MCF 10A (cell line): Measurements from ENCODE around the gene CALHM2. TPM values are rescaled to one million over a fixed set of nuclear protein-coding genes. Genes with fewer than 3 reads are reported as not detected.

ENCODE experiments used
- BruUV-seq: library from RNA; stranded (reverse); fragments of 400-500 nt; replicated peaks from 2 replicates; lab custom pipeline; 2021; lab: Mats Ljungman, UMichigan
- CTCF ChIA-PET: fragments of 300-600 bp; sonication (Branson Sonifier 250); formaldehyde crosslinking; extraction: SDS; loops from one replicate; lab custom pipeline; 2021; ENCODE audit warnings: antibody characterized with exemption, inconsistent platforms; lab: Yijun Ruan, JAX
- POLR2A ChIA-PET: fragments of 300-600, 350-650 bp; sonication (Branson Sonifier 250); formaldehyde crosslinking; extraction: SDS; loops from one replicate; lab custom pipeline; 2020; ENCODE audit warnings: antibody characterized with exemption, inconsistent platforms; lab: Yijun Ruan, JAX
- DNase-seq: peaks from one replicate; pipeline ENCODE4 v3.0.0-alpha.2; 2018; ENCODE audit not compliant: unreplicated experiment
- H3K27ac Mint-ChIP-seq: one replicate; pipeline ENCODE4 v1.8.0; 2022; ENCODE audit warnings: mild to moderate bottlenecking, low read depth, mixed read lengths; ENCODE audit not compliant: unreplicated experiment
- H3K27me3 Mint-ChIP-seq: one replicate; pipeline ENCODE4 v1.8.0; 2022; ENCODE audit warnings: mixed read lengths; ENCODE audit not compliant: insufficient read depth, unreplicated experiment
- H3K36me3 Mint-ChIP-seq: one replicate; pipeline ENCODE4 v1.8.0; 2022; ENCODE audit warnings: mild to moderate bottlenecking, moderate library complexity, mixed read lengths; ENCODE audit not compliant: insufficient read depth, unreplicated experiment
- H3K4me1 Mint-ChIP-seq: one replicate; pipeline ENCODE4 v1.8.0; 2022; ENCODE audit warnings: mixed read lengths; ENCODE audit not compliant: insufficient read depth, unreplicated experiment
- H3K4me3 Mint-ChIP-seq: one replicate; pipeline ENCODE4 v1.8.0; 2022; ENCODE audit warnings: mild to moderate bottlenecking, moderate library complexity, mixed read lengths; ENCODE audit not compliant: unreplicated experiment
- H3K9me3 Mint-ChIP-seq: one replicate; pipeline ENCODE4 v1.8.0; 2022; ENCODE audit warnings: mixed read lengths; ENCODE audit not compliant: unreplicated experiment
- intact Hi-C: fragments of 100-400 bp; cut with micrococcal nuclease; formaldehyde crosslinking; loops from 2 replicates; pipeline ENCODE4 v1.14.1; 2022
- total RNA-seq: library from RNA; stranded (reverse); gene quantifications from 2 replicates; pipeline ENCODE4 v1.2.3, GENCODE V29; 2022
- TF ChIP-seq, protein P1 (sequence below): fragments of 200-600 bp; IDR thresholded peaks from one replicate; pipeline ENCODE4 v1.8.0; 2022; ENCODE audit warnings: antibody characterized with exemption, mild to moderate bottlenecking; ENCODE audit not compliant: unreplicated experiment

CALHM2 gene
- total RNA-seq, 1 experiment from 2014 or later, result 4.2 TPM

DNA sequence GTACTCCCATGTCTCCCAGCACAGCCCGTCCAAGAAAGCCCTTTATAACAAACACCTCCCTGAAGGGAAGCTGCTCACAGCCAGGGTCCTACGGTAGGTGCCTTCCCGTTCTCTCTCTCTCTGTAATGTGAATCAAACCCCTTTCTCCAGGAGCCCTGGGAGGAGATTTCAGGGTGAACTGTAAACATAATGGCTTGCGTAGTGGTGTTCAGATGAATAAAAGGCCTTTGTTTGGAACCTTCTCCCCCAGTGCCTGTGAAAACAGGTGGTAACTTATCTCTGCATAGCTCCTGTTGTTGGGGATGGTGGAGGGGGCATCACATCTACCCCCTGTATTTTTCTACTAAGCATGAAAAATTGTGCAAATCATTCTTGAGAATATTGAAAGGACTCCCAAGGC lies 12.4 kb downstream of the CALHM2 start:
- ChIA-PET POLR2A (interaction anchor here (0.8 kb wide), 1 partner anchor 26 kb away, joined by 3 read pairs; no protein-coding TSS in a partner anchor), CTCF (interaction anchor here (2.1 kb wide), 1 partner anchor 46 kb away, joined by 7 read pairs; no protein-coding TSS in a partner anchor)
- no peak overlapping the region for H3K4me3 Mint-ChIP-seq
- intact Hi-C loops, result no loop called here
- H3K27ac Mint-ChIP-seq, result no peak overlapping the region
- no peaks in the 10 kb centered on the region for H3K27me3 Mint-ChIP-seq
- TF ChIP-seq, protein P1, sequence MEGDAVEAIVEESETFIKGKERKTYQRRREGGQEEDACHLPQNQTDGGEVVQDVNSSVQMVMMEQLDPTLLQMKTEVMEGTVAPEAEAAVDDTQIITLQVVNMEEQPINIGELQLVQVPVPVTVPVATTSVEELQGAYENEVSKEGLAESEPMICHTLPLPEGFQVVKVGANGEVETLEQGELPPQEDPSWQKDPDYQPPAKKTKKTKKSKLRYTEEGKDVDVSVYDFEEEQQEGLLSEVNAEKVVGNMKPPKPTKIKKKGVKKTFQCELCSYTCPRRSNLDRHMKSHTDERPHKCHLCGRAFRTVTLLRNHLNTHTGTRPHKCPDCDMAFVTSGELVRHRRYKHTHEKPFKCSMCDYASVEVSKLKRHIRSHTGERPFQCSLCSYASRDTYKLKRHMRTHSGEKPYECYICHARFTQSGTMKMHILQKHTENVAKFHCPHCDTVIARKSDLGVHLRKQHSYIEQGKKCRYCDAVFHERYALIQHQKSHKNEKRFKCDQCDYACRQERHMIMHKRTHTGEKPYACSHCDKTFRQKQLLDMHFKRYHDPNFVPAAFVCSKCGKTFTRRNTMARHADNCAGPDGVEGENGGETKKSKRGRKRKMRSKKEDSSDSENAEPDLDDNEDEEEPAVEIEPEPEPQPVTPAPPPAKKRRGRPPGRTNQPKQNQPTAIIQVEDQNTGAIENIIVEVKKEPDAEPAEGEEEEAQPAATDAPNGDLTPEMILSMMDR, result no peak
- no TSS peak for BruUV-seq
- no peaks in the 10 kb centered on the region for H3K9me3 Mint-ChIP-seq
- no peaks in the 10 kb centered on the region for H3K4me1 Mint-ChIP-seq
- peaks cover 98% of the 10 kb centered on the region for H3K36me3 Mint-ChIP-seq
- no peak for DNase-seq

DNA sequence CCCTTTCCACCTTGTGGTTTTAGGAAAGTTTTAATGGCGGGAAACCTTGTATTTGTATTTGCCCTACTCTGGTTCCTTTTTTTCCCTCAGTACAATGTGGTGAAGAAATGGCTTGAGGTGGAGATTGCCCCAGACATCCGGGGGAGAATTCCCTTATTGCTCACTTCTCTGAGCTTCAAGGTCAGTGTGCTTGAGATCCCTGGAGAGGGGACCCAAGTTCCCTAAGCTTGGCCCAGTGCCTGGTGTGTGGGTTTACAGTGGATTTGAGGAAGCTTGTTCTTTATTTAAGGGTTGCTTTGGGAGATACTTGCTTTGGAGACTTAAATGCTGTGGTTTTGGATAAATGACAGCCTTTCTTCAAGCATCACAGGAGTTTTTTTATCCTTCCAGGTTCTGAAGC lies 18.3 kb downstream of the CALHM2 start:
- ChIA-PET CTCF (interaction anchor here (0.8 to 2.1 kb wide), 2 partner anchors 17 to 252 kb away, joined by 3 to 8 read pairs; no protein-coding TSS in a partner anchor), POLR2A (interaction anchor here (0.6 to 1.3 kb wide), 4 partner anchors 8 to 59 kb away, joined by 3 read pairs; partner anchors contain the start of genes ATP5MK and PDCD11)
- intact Hi-C loops, result no loop called here
- Mint-ChIP-seq H3K4me3 (no peak overlapping the region), H3K27ac (no peak overlapping the region), H3K27me3 (no peaks in the 10 kb centered on the region), H3K4me1 (no peaks in the 10 kb centered on the region), H3K36me3 (peaks cover 98% of the 10 kb centered on the region), H3K9me3 (no peaks in the 10 kb centered on the region)
- no TSS peak for BruUV-seq
- no peak for DNase-seq
- TF ChIP-seq, protein P1, result no peak

DNA sequence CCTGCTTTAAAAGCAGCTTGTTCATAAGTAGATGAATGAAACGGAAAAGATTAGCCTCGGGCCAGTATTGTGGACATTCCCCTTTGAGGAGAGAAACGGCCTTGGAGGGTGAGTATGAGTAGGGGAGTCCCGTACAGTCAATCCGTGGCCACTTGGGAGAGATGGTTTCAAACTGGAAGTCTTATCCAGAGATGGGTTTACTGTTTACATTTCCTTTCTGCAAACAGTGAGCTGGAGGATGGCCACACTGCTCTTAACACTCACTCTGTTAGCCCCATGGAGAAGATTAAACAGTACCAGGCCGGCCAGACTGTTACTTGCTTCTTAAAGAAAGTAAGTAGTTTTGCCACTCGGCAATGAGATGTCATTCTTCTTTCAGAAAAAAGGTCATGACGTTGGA lies 20.3 kb downstream of the CALHM2 start:
- POLR2A ChIA-PET, result no interaction called here
- no peaks in the 10 kb centered on the region for H3K4me1 Mint-ChIP-seq
- TF ChIP-seq, protein P1, result no peak
- H3K9me3 Mint-ChIP-seq, result no peaks in the 10 kb centered on the region
- H3K4me3 Mint-ChIP-seq, result no peak overlapping the region
- DNase-seq, result no peak
- no peak overlapping the region for H3K27ac Mint-ChIP-seq
- no TSS peak for BruUV-seq
- intact Hi-C loops, result no loop called here
- no peaks in the 10 kb centered on the region for H3K27me3 Mint-ChIP-seq
- CTCF ChIA-PET, result interaction anchor here (0.8 to 2.1 kb wide), 3 partner anchors 13 to 54 kb away, joined by 3 to 8 read pairs (median 5); no protein-coding TSS in a partner anchor
- H3K36me3 Mint-ChIP-seq, result peaks cover 98% of the 10 kb centered on the region

DNA sequence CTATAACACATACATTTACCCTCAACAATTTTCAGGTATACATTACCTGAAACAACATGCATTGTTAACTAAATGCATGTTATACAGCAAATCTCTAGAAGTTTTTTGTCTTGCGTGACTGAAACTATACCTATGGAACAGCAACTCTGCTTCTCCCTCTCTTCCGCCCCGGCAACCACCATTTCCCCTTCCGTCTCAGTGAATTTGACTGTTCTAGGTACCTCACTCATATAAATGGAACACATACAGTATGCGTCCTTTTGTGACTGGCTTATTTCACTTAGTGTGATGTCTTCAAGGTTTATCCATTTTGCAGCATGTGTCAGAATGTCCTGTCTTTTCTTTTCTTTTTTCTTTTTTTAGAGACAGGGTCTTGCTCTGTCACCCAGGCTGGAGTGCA lies 22.5 kb downstream of the CALHM2 start:
- ChIA-PET POLR2A (no interaction called here), CTCF (no interaction called here)
- Mint-ChIP-seq H3K27me3 (no peaks in the 10 kb centered on the region), H3K4me3 (no peak overlapping the region), H3K36me3 (peaks cover 98% of the 10 kb centered on the region), H3K9me3 (no peaks in the 10 kb centered on the region), H3K27ac (no peak overlapping the region), H3K4me1 (no peaks in the 10 kb centered on the region)
- no peak for DNase-seq
- intact Hi-C loops, result no loop called here
- TF ChIP-seq, protein P1, result no peak
- no TSS peak for BruUV-seq
